22Rv1 (cell line): ENCODE data around the gene KIF18B.
"Not testable (repeated sequence)": the region's sequence is repeated elsewhere in the genome, so short reads cannot be mapped to it uniquely, and the experiment has no call there.

Experiments
- H3K27ac ChIP-seq: fragments of 450-650 bp; 2 replicates; pipeline ENCODE4 v1.5.1; 2017
- CTCF ChIP-seq: fragments of 450-650 bp; IDR thresholded peaks from 2 replicates; pipeline ENCODE4 v1.5.1; 2017; ENCODE audit warnings: mild to moderate bottlenecking
- ZFX ChIP-seq: fragments of 450-650 bp; IDR thresholded peaks from 2 replicates; pipeline ENCODE4 v1.6.1; 2017; ENCODE audit warnings: antibody characterized with exemption, borderline replicate concordance

Gene KIF18B

GRCh38 chr17:44960691-44961090, 13.1 kb upstream of the KIF18B start:
- TF ChIP-seq ZFX: no peak
- TF ChIP-seq CTCF: no peak
- H3K27ac ChIP-seq: no peak overlapping the region

- TF ChIP-seq ZFX (no peak), CTCF (no peak)
- no peak overlapping the region for H3K27ac ChIP-seq
Observed at GRCh38 chr17:44959821-44960531, 12.4 kb upstream of the KIF18B start.

GRCh38 chr17:44956998-44957981, 9.7 kb upstream of the KIF18B start:
- H3K27ac ChIP-seq: no peak overlapping the region
- TF ChIP-seq CTCF: no peak
- TF ChIP-seq ZFX: no peak

- TF ChIP-seq CTCF (no peak), ZFX (no peak)
- H3K27ac ChIP-seq: no peak overlapping the region
Observed at GRCh38 chr17:44955674-44956425, 8.3 kb upstream of the KIF18B start.

DNA sequence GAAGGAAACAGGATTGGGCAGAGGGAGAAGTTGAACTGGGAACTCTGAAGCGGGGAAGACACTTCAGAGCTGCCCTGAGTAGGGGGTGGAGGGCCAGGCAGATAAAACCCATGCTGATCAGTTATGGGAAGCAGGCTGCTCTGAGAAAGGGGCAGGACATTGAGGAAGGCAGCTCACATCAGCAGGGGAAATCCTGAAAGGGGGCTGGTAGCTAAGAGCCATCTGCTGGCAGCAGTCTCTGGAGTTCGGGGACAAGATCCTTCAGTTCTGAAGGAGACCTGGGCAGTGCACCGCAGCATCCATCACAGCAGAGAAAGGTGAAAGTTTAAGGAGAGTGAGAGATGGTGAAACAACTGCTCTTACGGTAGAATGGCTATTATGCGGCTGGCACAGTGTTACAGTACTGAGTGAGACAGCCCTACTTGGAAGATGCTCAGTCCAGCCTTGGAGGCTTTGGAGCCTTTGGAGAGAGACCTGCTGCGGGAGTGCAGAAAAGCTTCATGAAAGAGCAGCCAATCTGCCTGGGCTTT, 5.4 kb upstream of the KIF18B start:
- H3K27ac ChIP-seq: no peak overlapping the region
- TF ChIP-seq ZFX (no peak), CTCF (no peak)

DNA sequence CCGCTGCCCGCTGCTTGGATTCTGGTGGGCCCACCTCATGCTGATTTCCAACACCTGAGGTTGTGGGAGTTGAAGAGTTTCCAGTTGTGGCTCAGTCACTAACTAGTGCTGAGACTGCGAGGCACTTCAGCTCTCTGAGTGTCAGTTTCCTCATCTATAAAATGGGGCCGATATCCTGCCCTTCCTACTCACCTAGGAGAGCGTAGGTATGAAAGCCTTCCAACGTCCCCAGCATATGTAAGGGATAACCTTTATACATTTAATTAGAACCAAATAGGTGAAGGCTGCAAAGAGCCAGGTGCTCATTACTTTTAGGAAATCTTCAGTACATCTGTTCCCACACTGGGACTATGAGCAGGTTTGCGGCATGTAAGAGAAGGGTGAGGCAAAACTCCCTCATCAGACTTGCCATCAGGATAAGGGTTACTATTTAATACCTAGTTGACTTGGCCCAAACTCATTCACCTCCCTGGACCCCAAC, 782 bp upstream of the KIF18B start:
- H3K27ac ChIP-seq: peak overlapping the region; percentile 84
- TF ChIP-seq ZFX (no peak), CTCF (no peak)

- H3K27ac ChIP-seq: not testable (repeated sequence)
Observed at GRCh38 chr17:44945652-44946051, 1.9 kb downstream of the KIF18B start.
